ENCODE measurements around the gene PRSS16.
A peak's percentile ranks its signal among the peaks of the same experiment; 100 is the strongest.

GRCh38 chr6:27297857-27298730, 50.6 kb downstream of the PRSS16 start:
- TF ChIP-seq BHLHE40 (IDR thresholded peaks at IDR 0.05; ENCODE audit: borderline replicate concordance) (no peak; the same call in 1 of the 2 replicates), SP1 (IDR thresholded peaks at IDR 0.05) (no peak), LEF1 (IDR thresholded peaks at IDR 0.05; ENCODE audit: borderline replicate concordance) (no peak), FOXM1 (IDR thresholded peaks at IDR 0.05; ENCODE audit: borderline replicate concordance) (no peak), ZNF384 (IDR thresholded peaks at IDR 0.05) (no peak), FOXA1 (IDR thresholded peaks at IDR 0.05) (no peak), ARNT (IDR thresholded peaks at IDR 0.05) (no peak), TARDBP (IDR thresholded peaks at IDR 0.05) (peak; percentile 23; the same call in 1 of the 2 replicates), SUZ12 (IDR thresholded peaks at IDR 0.05) (no peak)
- TF ChIP-seq, protein P1, sequence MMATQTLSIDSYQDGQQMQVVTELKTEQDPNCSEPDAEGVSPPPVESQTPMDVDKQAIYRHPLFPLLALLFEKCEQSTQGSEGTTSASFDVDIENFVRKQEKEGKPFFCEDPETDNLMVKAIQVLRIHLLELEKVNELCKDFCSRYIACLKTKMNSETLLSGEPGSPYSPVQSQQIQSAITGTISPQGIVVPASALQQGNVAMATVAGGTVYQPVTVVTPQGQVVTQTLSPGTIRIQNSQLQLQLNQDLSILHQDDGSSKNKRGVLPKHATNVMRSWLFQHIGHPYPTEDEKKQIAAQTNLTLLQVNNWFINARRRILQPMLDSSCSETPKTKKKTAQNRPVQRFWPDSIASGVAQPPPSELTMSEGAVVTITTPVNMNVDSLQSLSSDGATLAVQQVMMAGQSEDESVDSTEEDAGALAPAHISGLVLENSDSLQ (IDR thresholded peaks at IDR 0.05): no peak
